Loucy (cell line): ENCODE measurements around the gene SIPA1.

Source experiments
- H2AFZ ChIP-seq: fragments of 200-600 bp; sonication (generic); 2 replicates; pipeline ENCODE4 v1.6.0; 2016; ENCODE audit warnings: antibody characterized with exemption, mild to moderate bottlenecking, low read length, moderate library complexity
- H3F3A ChIP-seq: fragments of 200-600 bp; 2 replicates; pipeline ENCODE4 v1.6.0; 2016; ENCODE audit warnings: antibody characterized with exemption, low read depth, mild to moderate bottlenecking
- H3K27me3 ChIP-seq: fragments of 200-600 bp; sonication (generic); 2 replicates; pipeline ENCODE4 v1.6.1; 2014; ENCODE audit warnings: low read length, mild to moderate bottlenecking; ENCODE audit not compliant: insufficient read depth, poor library complexity, severe bottlenecking
- H3K36me3 ChIP-seq: fragments of 200-600 bp; sonication (generic); 2 replicates; pipeline ENCODE4 v1.6.1; 2016; ENCODE audit warnings: low read length; ENCODE audit not compliant: insufficient read depth
- H3K4me1 ChIP-seq: fragments of 200-600 bp; sonication (generic); 2 replicates; pipeline ENCODE4 v1.5.1; 2014; ENCODE audit warnings: low read length, mild to moderate bottlenecking; ENCODE audit not compliant: insufficient read depth, poor library complexity, severe bottlenecking
- H3K4me2 ChIP-seq: fragments of 200-600 bp; sonication (generic); 2 replicates; pipeline ENCODE4 v1.6.0; 2014; ENCODE audit warnings: antibody characterized with exemption, low read length, low read depth, mild to moderate bottlenecking; ENCODE audit not compliant: poor library complexity, severe bottlenecking
- H3K4me3 ChIP-seq: fragments of 200-600 bp; sonication (generic); 2 replicates; pipeline ENCODE4 v1.5.1; 2014; ENCODE audit warnings: low read length, mild to moderate bottlenecking, mixed read lengths; ENCODE audit not compliant: poor library complexity, severe bottlenecking
- H3K79me2 ChIP-seq: fragments of 200-600 bp; sonication (generic); 2 replicates; pipeline ENCODE4 v1.6.1; 2014; ENCODE audit warnings: low read length; ENCODE audit not compliant: insufficient read depth
- H3K9ac ChIP-seq: fragments of 200-600 bp; sonication (generic); 2 replicates; pipeline ENCODE4 v1.6.0; 2014; ENCODE audit warnings: mild to moderate bottlenecking, low read depth, low read length, moderate library complexity; ENCODE audit not compliant: poor library complexity, severe bottlenecking
- H3K9me2 ChIP-seq: fragments of 200-600 bp; sonication (generic); replicated peaks from 2 replicates; pipeline ENCODE4 v1.6.1; 2016; ENCODE audit warnings: low read depth, low read length, mixed read lengths
- H3K9me3 ChIP-seq: fragments of 200-600 bp; sonication (generic); 2 replicates; pipeline ENCODE4 v1.6.1; 2014; ENCODE audit warnings: mild to moderate bottlenecking, antibody characterized with exemption, low read length, low read depth; ENCODE audit not compliant: insufficient read depth
- H4K20me1 ChIP-seq: fragments of 200-600 bp; sonication (generic); 2 replicates; pipeline ENCODE4 v1.6.0; 2014; ENCODE audit warnings: antibody characterized with exemption, low read length, mild to moderate bottlenecking; ENCODE audit not compliant: insufficient read depth, poor library complexity, severe bottlenecking
- CTCF ChIP-seq: fragments of 200-600 bp; sonication (generic); conservative IDR thresholded peaks from 2 replicates; pipeline ENCODE4 v1.5.1; 2014; ENCODE audit warnings: mild to moderate bottlenecking, antibody characterized with exemption, low read length
- EZH2phosphoT487 ChIP-seq: fragments of 200-600 bp; IDR thresholded peaks from 2 replicates; pipeline ENCODE4 v1.6.1; 2018; ENCODE audit warnings: antibody characterized with exemption, mild to moderate bottlenecking, moderate library complexity, borderline replicate concordance

Gene SIPA1

GRCh38 chr11:65643971-65644370, 6.1 kb downstream of the SIPA1 start:
- no peaks in the 10 kb centered on the region for H3F3A ChIP-seq
- H3K9me2 ChIP-seq: no peaks in the 10 kb centered on the region
- no peak overlapping the region for H3K9ac ChIP-seq
- H3K4me3 ChIP-seq: no peak overlapping the region
- no peaks in the 10 kb centered on the region for H4K20me1 ChIP-seq
- H3K9me3 ChIP-seq: no peaks in the 10 kb centered on the region
- TF ChIP-seq CTCF: no peak
- no peak for TF ChIP-seq EZH2phosphoT487
- H3K27me3 ChIP-seq: no peaks in the 10 kb centered on the region
- H3K4me1 ChIP-seq: peaks cover 16% of the 10 kb centered on the region
- no peaks in the 10 kb centered on the region for H3K36me3 ChIP-seq
- peaks cover 20% of the 10 kb centered on the region; the same call in 1 of the 2 replicates for H3K79me2 ChIP-seq
- H2AFZ ChIP-seq: no peak overlapping the region
- H3K4me2 ChIP-seq: no peak overlapping the region

GRCh38 chr11:65644837-65645236, 6.9 kb downstream of the SIPA1 start:
- H4K20me1 ChIP-seq: no peaks in the 10 kb centered on the region
- H3K4me3 ChIP-seq: no peak overlapping the region
- H3K36me3 ChIP-seq: no peaks in the 10 kb centered on the region
- H3K9me3 ChIP-seq: no peaks in the 10 kb centered on the region
- H3K4me1 ChIP-seq: peaks cover 8% of the 10 kb centered on the region
- no peaks in the 10 kb centered on the region for H3K9me2 ChIP-seq
- TF ChIP-seq EZH2phosphoT487 (no peak), CTCF (no peak)
- no peaks in the 10 kb centered on the region for H3K27me3 ChIP-seq
- no peak overlapping the region for H3K9ac ChIP-seq
- H2AFZ ChIP-seq: no peak overlapping the region
- peaks cover 20% of the 10 kb centered on the region; the same call in 1 of the 2 replicates for H3K79me2 ChIP-seq
- no peak overlapping the region for H3K4me2 ChIP-seq
- no peaks in the 10 kb centered on the region for H3F3A ChIP-seq

GRCh38 chr11:65645710-65646109, 7.8 kb downstream of the SIPA1 start:
- Histone ChIP-seq H3K4me3 (no peak overlapping the region), H3K9me3 (no peaks in the 10 kb centered on the region), H3K27me3 (no peaks in the 10 kb centered on the region), H3K79me2 (peaks cover 19% of the 10 kb centered on the region; the same call in 1 of the 2 replicates), H3K9ac (no peak overlapping the region), H2AFZ (no peak overlapping the region), H3K9me2 (no peaks in the 10 kb centered on the region), H4K20me1 (no peaks in the 10 kb centered on the region), H3F3A (no peaks in the 10 kb centered on the region), H3K4me2 (no peak overlapping the region), H3K4me1 (no peaks in the 10 kb centered on the region), H3K36me3 (no peaks in the 10 kb centered on the region)
- TF ChIP-seq EZH2phosphoT487: no peak
- TF ChIP-seq CTCF: no peak
